H9 (cell line): ENCODE results near the gene NFE2L3. TPM values are rescaled to one million over a fixed set of nuclear protein-coding genes. Genes with fewer than 3 reads are reported as not detected.

ENCODE experiments used
- DNase-seq: peaks from one replicate; pipeline ENCODE4 v3.0.0-alpha.2; 2017
- H2AFZ ChIP-seq: one replicate; pipeline ENCODE4 v1.6.1; 2013; ENCODE audit warnings: mild to moderate bottlenecking, low read length, control low read depth, moderate library complexity
- H2AK5ac ChIP-seq: 2 replicates; pipeline ENCODE4 v1.6.1; 2013; ENCODE audit warnings: low read length, control low read depth, mixed read lengths; ENCODE audit not compliant: insufficient read length
- H2BK120ac ChIP-seq: one replicate; pipeline ENCODE4 v1.6.1; 2013; ENCODE audit warnings: low read depth, mild to moderate bottlenecking, low read length, control low read depth, inconsistent platforms; ENCODE audit not compliant: poor library complexity, severe bottlenecking
- H2BK12ac ChIP-seq: 2 replicates; pipeline ENCODE4 v1.6.1; 2013; ENCODE audit warnings: low read length, control low read depth, mixed read lengths, low read depth; ENCODE audit not compliant: insufficient read length
- H2BK15ac ChIP-seq: 2 replicates; pipeline ENCODE4 v1.6.1; 2013; ENCODE audit warnings: low read depth, low read length, control low read depth
- H2BK20ac ChIP-seq: one replicate; pipeline ENCODE4 v1.6.1; 2013; ENCODE audit warnings: low read depth, mild to moderate bottlenecking, low read length, control low read depth, inconsistent platforms; ENCODE audit not compliant: poor library complexity, severe bottlenecking
- H2BK5ac ChIP-seq: 2 replicates; pipeline ENCODE4 v1.6.1; 2013; ENCODE audit warnings: low read length, control low read depth, mixed read lengths; ENCODE audit not compliant: insufficient read length
- H3K14ac ChIP-seq: 2 replicates; pipeline ENCODE4 v1.6.1; 2013; ENCODE audit warnings: low read length, control low read depth; ENCODE audit not compliant: insufficient read depth
- H3K18ac ChIP-seq: 2 replicates; pipeline ENCODE4 v1.6.1; 2013; ENCODE audit warnings: low read depth, mild to moderate bottlenecking, mixed read lengths, low read length, control low read depth; ENCODE audit not compliant: insufficient read length
- H3K23ac ChIP-seq: 2 replicates; pipeline ENCODE4 v1.6.1; 2013; ENCODE audit warnings: low read length, control low read depth, mixed read lengths, low read depth; ENCODE audit not compliant: insufficient read length
- H3K23me2 ChIP-seq: 2 replicates; pipeline ENCODE4 v1.6.1; 2013; ENCODE audit warnings: low read depth, mild to moderate bottlenecking, mixed read lengths, low read length, control low read depth; ENCODE audit not compliant: insufficient read length, poor library complexity, severe bottlenecking
- H3K27ac ChIP-seq: 2 replicates; pipeline ENCODE4 v1.5.1; 2013; ENCODE audit warnings: low read length, control low read depth, mixed read lengths, low read depth; ENCODE audit not compliant: insufficient read length
- H3K27me3 ChIP-seq: 2 replicates; pipeline ENCODE4 v1.6.1; 2013; ENCODE audit warnings: low read length, control low read depth, inconsistent platforms; ENCODE audit not compliant: insufficient read depth
- H3K4ac ChIP-seq: 2 replicates; pipeline ENCODE4 v1.6.1; 2013; ENCODE audit warnings: low read depth, mild to moderate bottlenecking, control low read depth, inconsistent platforms, low read length, moderate library complexity
- H3K4me1 ChIP-seq: 2 replicates; pipeline ENCODE4 v1.6.1; 2013; ENCODE audit warnings: low read length, control low read depth, inconsistent platforms; ENCODE audit not compliant: insufficient read depth
- H3K4me2 ChIP-seq: 2 replicates; pipeline ENCODE4 v1.6.1; 2013; ENCODE audit warnings: low read length, control low read depth, mixed read lengths; ENCODE audit not compliant: insufficient read length, insufficient read depth
- H3K56ac ChIP-seq: 2 replicates; pipeline ENCODE4 v1.6.1; 2013; ENCODE audit warnings: low read depth, mild to moderate bottlenecking, mixed read lengths, low read length, control low read depth; ENCODE audit not compliant: insufficient read length
- H3K79me1 ChIP-seq: 2 replicates; pipeline ENCODE4 v1.6.1; 2013; ENCODE audit warnings: low read depth, mild to moderate bottlenecking, moderate library complexity, low read length, control low read depth, inconsistent platforms; ENCODE audit not compliant: insufficient read depth, poor library complexity, severe bottlenecking
- H3K79me2 ChIP-seq: 2 replicates; pipeline ENCODE4 v1.6.1; 2013; ENCODE audit warnings: low read length, control low read depth, inconsistent platforms; ENCODE audit not compliant: insufficient read depth
- H3K9ac ChIP-seq: 2 replicates; pipeline ENCODE4 v1.6.1; 2013; ENCODE audit warnings: low read length, control low read depth, mixed read lengths; ENCODE audit not compliant: insufficient read length; ENCODE audit errors: extremely low read depth
- H3K9me3 ChIP-seq: one replicate; pipeline ENCODE4 v1.6.1; 2013; ENCODE audit warnings: low read depth, low read length, inconsistent platforms; ENCODE audit not compliant: control insufficient read depth
- H3T11ph ChIP-seq: one replicate; pipeline ENCODE4 v1.6.1; 2013; ENCODE audit warnings: mild to moderate bottlenecking, low read length, control low read depth, inconsistent platforms
- H4K20me1 ChIP-seq: one replicate; pipeline ENCODE4 v1.6.1; 2013; ENCODE audit not compliant: control insufficient read depth, insufficient read length, insufficient read depth
- H4K5ac ChIP-seq: 2 replicates; pipeline ENCODE4 v1.6.1; 2013; ENCODE audit warnings: low read depth, mild to moderate bottlenecking, mixed read lengths, low read length, control low read depth; ENCODE audit not compliant: insufficient read length
- H4K8ac ChIP-seq: replicated peaks from 2 replicates; pipeline ENCODE4 v1.6.1; 2013; ENCODE audit warnings: low read length, control low read depth, mixed read lengths, low read depth; ENCODE audit not compliant: insufficient read length
- H4K91ac ChIP-seq: 2 replicates; pipeline ENCODE4 v1.6.1; 2013; ENCODE audit warnings: low read depth, mild to moderate bottlenecking, moderate library complexity, mixed read lengths, low read length, control low read depth; ENCODE audit not compliant: insufficient read length
- H3K27ac Mint-ChIP-seq, 3 experiments: 2 replicates in 2 of 3; 3 replicates in 1 of 3; pipeline ENCODE4 v1.8.0; 2020 to 2021; ENCODE audit warnings: mixed read lengths in 3 of 3, mild to moderate bottlenecking in 1 of 3, moderate library complexity in 1 of 3
- H3K27me3 Mint-ChIP-seq: 2 replicates; pipeline ENCODE4 v1.8.0; 2021; ENCODE audit warnings: low read depth, mild to moderate bottlenecking, moderate library complexity, mixed read lengths
- H3K36me3 Mint-ChIP-seq, 3 experiments: 2 replicates in 2 of 3; 3 replicates in 1 of 3; pipeline ENCODE4 v1.8.0; 2020 to 2021; ENCODE audit warnings: low read depth in 3 of 3, mixed read lengths in 3 of 3; ENCODE audit not compliant: insufficient read depth in 1 of 3
- H3K4me1 Mint-ChIP-seq, 2 experiments: 2 replicates each; pipeline ENCODE4 v1.8.0; 2020; ENCODE audit warnings: mixed read lengths in 2 of 2
- H3K4me3 Mint-ChIP-seq, 2 experiments: 2 replicates in 1 of 2; 3 replicates in 1 of 2; pipeline ENCODE4 v1.8.0; 2020 to 2021; ENCODE audit warnings: mild to moderate bottlenecking in 2 of 2, mixed read lengths in 2 of 2, moderate library complexity in 1 of 2
- H3K9me3 Mint-ChIP-seq, 2 experiments: 2 replicates in 1 of 2; 3 replicates in 1 of 2; pipeline ENCODE4 v1.8.0; 2020; ENCODE audit warnings: mild to moderate bottlenecking in 2 of 2, mixed read lengths in 2 of 2, moderate library complexity in 1 of 2
- WGBS: extraction: QIAGEN DNeasy Blood & Tissue Kit; methylation state at CpG from one replicate; pipeline ENCODE4 v1.1.7; 2013; ENCODE audit warnings: missing lambda C conversion rate, low lambda C conversion rate, mixed read lengths; ENCODE audit not compliant: insufficient read length; ENCODE audit errors: extremely low coverage; 5-methylcytosine and 5-hydroxymethylcytosine counted together
- total RNA-seq: library from RNA; stranded (reverse); gene quantifications from 2 replicates; pipeline ENCODE4 v1.2.1, GENCODE V29; 2021
- TF ChIP-seq, protein P1 (sequence below): fragments of 200-600 bp; sonication (generic); conservative IDR thresholded peaks from 3 replicates; pipeline ENCODE4 v1.8.0; 2021; ENCODE audit warnings: antibody characterized with exemption, mild to moderate bottlenecking

Gene NFE2L3
- total RNA-seq, 1 experiment from 2014 or later = 46.9 TPM

GRCh38 chr7:26103596-26103995 lies 48.4 kb upstream of the NFE2L3 start:
- TF ChIP-seq, protein P1, sequence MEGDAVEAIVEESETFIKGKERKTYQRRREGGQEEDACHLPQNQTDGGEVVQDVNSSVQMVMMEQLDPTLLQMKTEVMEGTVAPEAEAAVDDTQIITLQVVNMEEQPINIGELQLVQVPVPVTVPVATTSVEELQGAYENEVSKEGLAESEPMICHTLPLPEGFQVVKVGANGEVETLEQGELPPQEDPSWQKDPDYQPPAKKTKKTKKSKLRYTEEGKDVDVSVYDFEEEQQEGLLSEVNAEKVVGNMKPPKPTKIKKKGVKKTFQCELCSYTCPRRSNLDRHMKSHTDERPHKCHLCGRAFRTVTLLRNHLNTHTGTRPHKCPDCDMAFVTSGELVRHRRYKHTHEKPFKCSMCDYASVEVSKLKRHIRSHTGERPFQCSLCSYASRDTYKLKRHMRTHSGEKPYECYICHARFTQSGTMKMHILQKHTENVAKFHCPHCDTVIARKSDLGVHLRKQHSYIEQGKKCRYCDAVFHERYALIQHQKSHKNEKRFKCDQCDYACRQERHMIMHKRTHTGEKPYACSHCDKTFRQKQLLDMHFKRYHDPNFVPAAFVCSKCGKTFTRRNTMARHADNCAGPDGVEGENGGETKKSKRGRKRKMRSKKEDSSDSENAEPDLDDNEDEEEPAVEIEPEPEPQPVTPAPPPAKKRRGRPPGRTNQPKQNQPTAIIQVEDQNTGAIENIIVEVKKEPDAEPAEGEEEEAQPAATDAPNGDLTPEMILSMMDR = no peak
- Histone ChIP-seq H3T11ph (no peak overlapping the region), H3K9ac (no peak overlapping the region), H2AFZ (no peak overlapping the region), H3K14ac (no peak overlapping the region), H3K9me3 (no peaks in the 10 kb centered on the region), H2BK15ac (no peak overlapping the region), H3K23me2 (no peaks in the 10 kb centered on the region), H3K79me2 (no peaks in the 10 kb centered on the region), H3K18ac (no peak overlapping the region), H4K20me1 (no peaks in the 10 kb centered on the region), H4K91ac (no peak overlapping the region), H3K4me1 (peaks cover 6% of the 10 kb centered on the region; the same call in 1 of the 2 replicates), H2BK120ac (no peak overlapping the region), H3K4ac (no peak overlapping the region), H3K27ac (no peak overlapping the region), H2AK5ac (no peak overlapping the region), H4K5ac (no peak overlapping the region), H3K27me3 (no peaks in the 10 kb centered on the region), H3K79me1 (no peaks in the 10 kb centered on the region), H3K23ac (no peak overlapping the region), H2BK12ac (no peak overlapping the region), H2BK20ac (no peak overlapping the region), H3K56ac (no peak overlapping the region), H3K4me2 (no peak overlapping the region), H2BK5ac (no peak overlapping the region), H4K8ac (no peak overlapping the region)
- Mint-ChIP-seq H3K9me3 (no peaks in the 10 kb centered on the region), H3K4me3 (no peak overlapping the region), H3K36me3 (no peaks in the 10 kb centered on the region), H3K4me1 (peaks cover 23 to 33% of the 10 kb centered on the region in 2 experiments), H3K27me3 (peaks cover 2% of the 10 kb centered on the region; the same call in 1 of the 2 replicates), H3K27ac (no peak overlapping the region)
- DNase-seq = no peak
- no CpG with 5 or more reads among the region's 3 CpGs for WGBS
